Esophagus squamous epithelium (tissue), 5 donors: ENCODE data around the gene PPFIA2. TPM values are rescaled to one million over a fixed set of nuclear protein-coding genes. Genes with fewer than 3 reads are reported as not detected.

Experiments used
- DNase-seq: peaks from one replicate; lab custom pipeline; 2025; lab: John Stamatoyannopoulos, UW
- H3K27ac ChIP-seq, 4 donors: fragments of 200-600 bp; sonication (generic); one replicate each; pipeline ENCODE4 v1.5.1; 2016 to 2019; ENCODE audit warnings: mild to moderate bottlenecking in 1 of 4
- H3K27me3 ChIP-seq, 4 donors: fragments of 200-600 bp; sonication (generic); 1 replicate in 3 of 4; 2 replicates in 1 of 4; pipeline versions ENCODE4 v1.5.1 to v1.6.0; 2017 to 2021; ENCODE audit warnings: antibody characterized with exemption in 1 of 4
- H3K36me3 ChIP-seq, 3 donors: fragments of 200-600 bp; sonication (generic); one replicate each; pipeline ENCODE4 v1.5.1; 2016 to 2019
- H3K4me1 ChIP-seq, 3 donors: fragments of 200-600 bp; sonication (generic); one replicate each; pipeline ENCODE4 v1.5.1; 2017 to 2019
- H3K4me3 ChIP-seq, 4 donors: fragments of 200-600 bp; sonication (generic); 1 replicate in 3 of 4; 2 replicates in 1 of 4; pipeline ENCODE4 v1.5.1; 2016 to 2019; ENCODE audit warnings: mild to moderate bottlenecking in 2 of 4, moderate library complexity in 1 of 4
- H3K9me3 ChIP-seq, 3 donors: fragments of 200-600 bp; sonication (generic); one replicate each; pipeline ENCODE4 v1.5.1; 2016 to 2019
- POLR2A ChIP-seq, 4 donors: fragments of 450-650 bp; IDR thresholded peaks; one replicate each; pipeline ENCODE4 v1.6.1; 2017; ENCODE audit warnings: antibody characterized with exemption in 4 of 4, mild to moderate bottlenecking in 4 of 4, moderate library complexity in 3 of 4
- WGBS, 2 donors: methylation state at CpG; one replicate each; pipeline ENCODE4 v1.1.5; 2018; 5-methylcytosine and 5-hydroxymethylcytosine counted together
- intact Hi-C: fragments of 100-400 bp; cut with DNase I; formaldehyde crosslinking; loops from one replicate; pipeline ENCODE4 v1.15.0; 2022
- total RNA-seq, 4 donors: library from RNA; depleted of rRNA; stranded (reverse); fragments of >200 nt; gene quantifications; one replicate each; pipeline ENCODE4 v1.1.0, GENCODE V29; 2016
- TF ChIP-seq, protein P1 (sequence below), 6 experiments: fragments of 450-650 bp in 4 of 6; fragments of 200-600 bp in 2 of 6; sonication (generic) in 2 of 6; IDR thresholded peaks; one replicate each; pipeline ENCODE4 v1.5.1; 2016 to 2019; ENCODE audit warnings: antibody characterized with exemption in 6 of 6, mild to moderate bottlenecking in 4 of 6, moderate library complexity in 4 of 6
- donor health status: DM: yes; HTN: yes; CAD: no.

Gene PPFIA2
- total RNA-seq, 4 donors from 2014 or later = 0.31 to 2.3 (median 0.55) TPM

DNA sequence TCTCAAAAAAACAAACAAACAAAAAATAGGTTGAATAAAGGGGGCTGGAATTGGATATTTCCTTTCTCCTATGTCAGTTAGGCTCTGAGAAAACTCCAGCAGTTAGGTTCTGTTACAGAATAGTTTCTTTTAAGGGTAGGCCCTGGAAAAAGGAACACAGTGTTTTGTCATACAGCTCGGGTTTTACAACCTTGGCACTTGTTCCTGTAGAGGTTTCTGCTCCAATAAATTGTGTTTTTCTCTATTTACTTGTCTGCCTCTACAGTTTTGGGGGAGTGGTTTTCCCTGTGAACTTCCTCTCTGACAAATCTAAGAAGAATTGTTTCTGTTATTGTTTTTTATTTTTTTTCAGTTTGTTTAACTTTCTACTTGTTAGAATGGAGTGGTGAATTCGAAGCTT is 513.7 kb downstream of the PPFIA2 start:
- H3K27me3 ChIP-seq = no peaks in the 10 kb centered on the region
- no peak overlapping the region for H3K4me3 ChIP-seq
- 10 to 19% methylated on average over 2 of the region's 2 CpGs for WGBS, 2 donors
- H3K9me3 ChIP-seq = no peaks in the 10 kb centered on the region
- H3K4me1 ChIP-seq = no peaks in the 10 kb centered on the region
- TF ChIP-seq, protein P1, sequence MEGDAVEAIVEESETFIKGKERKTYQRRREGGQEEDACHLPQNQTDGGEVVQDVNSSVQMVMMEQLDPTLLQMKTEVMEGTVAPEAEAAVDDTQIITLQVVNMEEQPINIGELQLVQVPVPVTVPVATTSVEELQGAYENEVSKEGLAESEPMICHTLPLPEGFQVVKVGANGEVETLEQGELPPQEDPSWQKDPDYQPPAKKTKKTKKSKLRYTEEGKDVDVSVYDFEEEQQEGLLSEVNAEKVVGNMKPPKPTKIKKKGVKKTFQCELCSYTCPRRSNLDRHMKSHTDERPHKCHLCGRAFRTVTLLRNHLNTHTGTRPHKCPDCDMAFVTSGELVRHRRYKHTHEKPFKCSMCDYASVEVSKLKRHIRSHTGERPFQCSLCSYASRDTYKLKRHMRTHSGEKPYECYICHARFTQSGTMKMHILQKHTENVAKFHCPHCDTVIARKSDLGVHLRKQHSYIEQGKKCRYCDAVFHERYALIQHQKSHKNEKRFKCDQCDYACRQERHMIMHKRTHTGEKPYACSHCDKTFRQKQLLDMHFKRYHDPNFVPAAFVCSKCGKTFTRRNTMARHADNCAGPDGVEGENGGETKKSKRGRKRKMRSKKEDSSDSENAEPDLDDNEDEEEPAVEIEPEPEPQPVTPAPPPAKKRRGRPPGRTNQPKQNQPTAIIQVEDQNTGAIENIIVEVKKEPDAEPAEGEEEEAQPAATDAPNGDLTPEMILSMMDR (IDR thresholded peaks at IDR 0.05) = no peak
- no peak for TF ChIP-seq POLR2A (IDR thresholded peaks at IDR 0.05)
- H3K36me3 ChIP-seq = no peaks in the 10 kb centered on the region
- H3K27ac ChIP-seq = no peak overlapping the region
- DNase-seq = no peak
- intact Hi-C loops = no loop called here

DNA sequence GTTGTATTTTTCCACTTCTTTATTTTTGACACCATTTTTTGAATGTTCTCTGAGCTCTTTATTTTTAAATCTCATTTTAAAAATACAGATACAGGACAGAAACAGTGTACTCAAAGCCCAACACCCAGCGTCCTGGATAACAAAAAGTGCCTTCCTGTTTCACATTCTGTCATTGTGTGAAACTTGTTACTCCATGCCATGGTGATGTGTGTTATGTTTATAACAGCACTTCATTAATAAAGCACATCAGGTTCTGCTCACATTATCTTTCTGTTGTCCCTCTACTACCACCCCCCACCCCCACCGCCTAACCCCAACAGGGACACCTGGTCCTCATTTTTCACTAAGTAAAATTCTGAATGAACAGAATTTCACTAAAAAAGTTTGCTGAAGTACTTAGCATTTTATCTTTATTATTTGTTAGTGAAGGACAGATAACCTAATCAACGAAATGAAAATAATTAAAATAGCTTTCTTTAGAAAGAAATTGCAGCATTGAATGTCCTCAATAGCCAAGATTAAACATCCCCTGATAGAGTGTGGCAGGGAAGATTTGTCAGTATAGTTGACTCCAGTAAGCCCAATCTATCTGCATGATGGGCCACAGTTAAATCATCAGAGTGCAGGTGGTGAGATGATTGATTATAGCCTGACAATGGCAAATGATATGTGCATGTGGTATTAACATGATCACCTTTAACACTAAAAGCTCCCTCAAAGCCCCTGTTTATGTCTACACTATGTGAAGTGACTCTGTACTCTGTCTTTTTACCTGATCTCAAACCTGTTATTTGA is 527.4 kb downstream of the PPFIA2 start:
- no peak for DNase-seq
- Histone ChIP-seq H3K36me3 (no peaks in the 10 kb centered on the region), H3K4me1 (no peaks in the 10 kb centered on the region), H3K4me3 (no peak overlapping the region), H3K9me3 (no peaks in the 10 kb centered on the region), H3K27me3 (no peaks in the 10 kb centered on the region), H3K27ac (no peak overlapping the region)
- intact Hi-C loops = no loop called here
- WGBS, 2 donors = 58 to 59% methylated on average over 3 of the region's 3 CpGs
- no peak for TF ChIP-seq POLR2A (IDR thresholded peaks at IDR 0.05)
- TF ChIP-seq, protein P1 (IDR thresholded peaks at IDR 0.05) = no peak

DNA sequence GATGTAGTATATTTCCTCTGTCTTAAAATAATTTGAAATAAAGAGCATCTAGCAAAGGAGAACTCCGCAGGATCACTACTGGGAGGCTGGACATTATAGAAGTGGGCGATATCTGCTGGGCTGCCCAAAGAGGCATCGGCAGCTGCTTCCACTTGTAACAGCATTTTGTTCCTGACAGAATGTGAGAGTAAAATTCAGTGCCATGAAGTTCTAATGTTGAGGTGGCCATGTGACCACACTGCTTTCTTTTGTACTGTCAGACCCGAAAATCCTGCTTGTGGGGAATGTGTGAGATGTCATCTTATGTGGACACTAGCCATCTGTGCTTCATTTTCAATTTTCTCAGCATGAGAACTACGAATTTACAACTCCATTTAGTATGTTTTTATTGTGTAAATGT is 529.4 kb downstream of the PPFIA2 start:
- no peak for DNase-seq
- Histone ChIP-seq H3K27me3 (no peaks in the 10 kb centered on the region), H3K36me3 (no peaks in the 10 kb centered on the region), H3K4me3 (no peak overlapping the region), H3K4me1 (no peaks in the 10 kb centered on the region), H3K9me3 (no peaks in the 10 kb centered on the region), H3K27ac (no peak overlapping the region)
- intact Hi-C loops = no loop called here
- 48 to 54% methylated on average over 5 of the region's 5 CpGs for WGBS, 2 donors
- TF ChIP-seq, protein P1 (IDR thresholded peaks at IDR 0.05) = no peak
- no peak for TF ChIP-seq POLR2A (IDR thresholded peaks at IDR 0.05)

DNA sequence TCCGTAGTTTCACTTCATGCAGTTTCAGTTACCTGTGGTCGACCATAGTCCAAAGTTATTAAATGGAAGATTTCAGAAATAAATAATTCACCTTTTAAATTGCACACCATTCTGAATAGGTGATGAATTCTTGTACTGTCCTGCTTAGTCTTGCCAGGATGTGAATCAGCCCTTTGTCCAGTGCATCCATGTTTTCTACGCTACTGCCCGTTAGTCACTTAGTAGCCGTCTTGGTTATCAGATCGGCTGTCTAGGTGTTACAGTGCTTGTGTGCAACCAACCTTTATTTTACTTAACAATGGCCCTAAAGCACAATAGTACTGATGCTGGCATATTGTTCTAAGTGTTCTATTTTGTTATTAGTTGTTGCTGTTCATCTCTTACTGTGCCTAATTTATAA is 534.5 kb downstream of the PPFIA2 start:
- Histone ChIP-seq H3K36me3 (no peaks in the 10 kb centered on the region), H3K27ac (no peak overlapping the region), H3K27me3 (no peaks in the 10 kb centered on the region), H3K4me3 (no peak overlapping the region), H3K9me3 (no peaks in the 10 kb centered on the region), H3K4me1 (no peaks in the 10 kb centered on the region)
- intact Hi-C loops = no loop called here
- WGBS, 2 donors = 83 to 88% methylated on average over 6 of the region's 6 CpGs
- TF ChIP-seq POLR2A (IDR thresholded peaks at IDR 0.05) = no peak
- TF ChIP-seq, protein P1 (IDR thresholded peaks at IDR 0.05) = no peak
- no peak for DNase-seq

DNA sequence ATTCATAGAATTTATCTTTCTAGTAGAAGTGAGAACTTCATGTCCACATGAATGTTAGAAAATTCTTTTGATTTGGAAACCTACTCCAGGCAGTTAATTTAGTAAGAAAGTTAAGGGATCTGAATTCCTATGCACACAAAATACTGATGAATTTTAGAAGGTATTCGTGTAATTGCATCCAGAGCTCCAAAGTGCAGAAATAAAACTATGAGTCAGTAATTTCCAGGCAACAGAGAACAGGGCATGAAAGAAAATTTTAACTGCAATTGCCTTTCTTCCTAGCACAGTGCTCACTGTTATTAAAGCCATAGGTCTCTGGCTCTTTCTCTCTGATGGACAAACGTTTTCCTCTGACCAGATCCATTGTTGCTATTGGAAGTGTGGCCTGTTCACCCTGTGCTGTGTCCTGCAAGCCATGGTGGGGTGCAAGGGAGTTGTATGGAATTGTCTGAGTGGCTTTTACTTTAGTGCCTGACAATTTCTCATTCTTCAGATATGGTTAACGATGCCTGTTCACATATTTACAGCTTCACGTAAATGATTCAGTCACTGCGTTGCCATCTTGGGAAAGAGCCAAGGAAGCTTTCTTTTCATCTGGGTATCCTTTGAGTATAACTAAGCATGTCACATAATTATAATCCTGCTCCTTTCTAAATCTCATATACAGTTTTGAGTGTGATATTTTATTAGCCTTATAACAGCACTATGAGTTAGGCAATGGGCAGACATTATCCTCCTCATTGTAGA is 536.1 kb downstream of the PPFIA2 start:
- no peak overlapping the region for H3K27ac ChIP-seq

More for the DNA sequence above, 536.1 kb downstream of the PPFIA2 start:
- Histone ChIP-seq H3K36me3 (no peaks in the 10 kb centered on the region), H3K27me3 (no peaks in the 10 kb centered on the region), H3K4me1 (no peaks in the 10 kb centered on the region), H3K4me3 (no peak overlapping the region), H3K9me3 (no peaks in the 10 kb centered on the region)
- DNase-seq = no peak
- intact Hi-C loops = no loop called here
- 45 to 46% methylated on average over 5 of the region's 5 CpGs for WGBS, 2 donors
- no peak for TF ChIP-seq POLR2A (IDR thresholded peaks at IDR 0.05)
- TF ChIP-seq, protein P1 (IDR thresholded peaks at IDR 0.05) = no peak
